SK-N-SH treated with all-trans-retinoic acid at 6 μM for 48 hours (cell line): ENCODE measurements around the gene KDELR3.

Experiments used
- ARNTL ChIP-seq: fragments of 450-650 bp; formaldehyde crosslinking; IDR thresholded peaks from 2 replicates; pipeline ENCODE4 v1.5.0; 2020; ENCODE audit warnings: low read depth, mild to moderate bottlenecking, moderate library complexity, borderline replicate concordance
- BACH2 ChIP-seq: fragments of 250-450 bp; sonication (Bioruptor Pico); IDR thresholded peaks from 2 replicates; pipeline ENCODE4 v1.9.0; 2021; ENCODE audit warnings: mild to moderate bottlenecking, borderline replicate concordance
- CSDC2 ChIP-seq: fragments of 250-450 bp; sonication (Bioruptor Pico); IDR thresholded peaks from 2 replicates; pipeline ENCODE4 v1.5.0; 2020; ENCODE audit warnings: mild to moderate bottlenecking, moderate library complexity
- OSR1 ChIP-seq: fragments of 250-450 bp; sonication (Bioruptor Pico); IDR thresholded peaks from 2 replicates; pipeline ENCODE4 v1.8.0; 2022; ENCODE audit warnings: moderate library complexity, mild to moderate bottlenecking, inconsistent platforms
- TCF4 ChIP-seq: fragments of 250-450 bp; sonication (Bioruptor Pico); IDR thresholded peaks from 2 replicates; pipeline ENCODE4 v1.8.0; 2021; ENCODE audit warnings: mild to moderate bottlenecking, moderate library complexity, borderline replicate concordance
- TF ChIP-seq, protein P1 (sequence below): fragments of 250-450 bp; sonication (Bioruptor Pico); IDR thresholded peaks from 2 replicates; pipeline ENCODE4 v1.8.0; 2020; ENCODE audit warnings: mild to moderate bottlenecking, moderate library complexity, borderline replicate concordance

DNA sequence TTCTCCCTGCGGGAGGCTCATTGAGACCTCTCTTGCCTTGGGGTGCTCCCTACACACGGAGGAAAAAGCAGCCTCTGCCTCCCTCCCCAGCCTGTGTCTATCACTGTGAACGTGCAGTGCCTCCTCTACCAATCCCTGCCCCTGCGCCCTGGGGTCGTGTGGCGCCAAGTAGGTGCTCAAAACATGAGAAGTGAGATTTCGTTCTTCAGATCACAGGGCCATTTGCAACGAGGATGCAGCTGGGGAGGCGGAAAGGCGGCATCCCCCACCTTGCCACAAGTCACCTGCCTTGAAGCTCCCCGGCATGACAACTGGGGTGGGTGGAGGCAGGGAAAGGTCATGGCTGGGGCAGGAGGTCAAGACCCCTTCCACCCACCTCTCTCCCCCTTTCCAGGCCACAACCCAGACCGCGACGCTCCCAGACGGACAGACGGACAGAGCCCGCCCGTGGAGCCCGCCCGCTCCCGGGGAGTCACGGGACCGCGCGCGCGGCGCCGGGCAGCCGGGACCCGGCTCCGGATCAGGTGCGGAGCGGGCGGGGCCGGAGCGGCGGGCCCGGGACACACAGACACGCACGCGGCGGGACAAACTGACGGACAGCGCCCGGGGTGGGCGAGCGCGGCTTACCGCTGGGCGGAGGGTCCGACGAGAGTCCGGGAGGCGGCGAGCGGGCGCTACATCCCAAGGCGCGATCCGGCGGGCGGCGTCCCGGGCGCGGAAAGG, 13.4 kb upstream of the KDELR3 start:
- TF ChIP-seq, protein P1, sequence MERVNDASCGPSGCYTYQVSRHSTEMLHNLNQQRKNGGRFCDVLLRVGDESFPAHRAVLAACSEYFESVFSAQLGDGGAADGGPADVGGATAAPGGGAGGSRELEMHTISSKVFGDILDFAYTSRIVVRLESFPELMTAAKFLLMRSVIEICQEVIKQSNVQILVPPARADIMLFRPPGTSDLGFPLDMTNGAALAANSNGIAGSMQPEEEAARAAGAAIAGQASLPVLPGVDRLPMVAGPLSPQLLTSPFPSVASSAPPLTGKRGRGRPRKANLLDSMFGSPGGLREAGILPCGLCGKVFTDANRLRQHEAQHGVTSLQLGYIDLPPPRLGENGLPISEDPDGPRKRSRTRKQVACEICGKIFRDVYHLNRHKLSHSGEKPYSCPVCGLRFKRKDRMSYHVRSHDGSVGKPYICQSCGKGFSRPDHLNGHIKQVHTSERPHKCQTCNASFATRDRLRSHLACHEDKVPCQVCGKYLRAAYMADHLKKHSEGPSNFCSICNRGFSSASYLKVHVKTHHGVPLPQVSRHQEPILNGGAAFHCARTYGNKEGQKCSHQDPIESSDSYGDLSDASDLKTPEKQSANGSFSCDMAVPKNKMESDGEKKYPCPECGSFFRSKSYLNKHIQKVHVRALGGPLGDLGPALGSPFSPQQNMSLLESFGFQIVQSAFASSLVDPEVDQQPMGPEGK (CRISPR knock-in tag), result no peak
- TF ChIP-seq ARNTL (CRISPR knock-in tag) (no peak), OSR1 (no peak), TCF4 (CRISPR knock-in tag) (no peak), CSDC2 (CRISPR knock-in tag) (no peak), BACH2 (CRISPR knock-in tag) (no peak)
